Activated naive CD4-positive, alpha-beta T cell treated with anti-CD3 and anti-CD28 coated beads, Interleukin-2, amount 50 U/mL, for 24 hours (primary cell): ENCODE measurements around the gene C10orf143.
"Not testable (repeated sequence)": the region's sequence is repeated elsewhere in the genome, so short reads cannot be mapped to it uniquely, and the experiment has no call there.

ENCODE experiments used
- H3K27ac Mint-ChIP-seq: one replicate; pipeline ENCODE4 v1.8.0; 2021; ENCODE audit warnings: mild to moderate bottlenecking, mixed read lengths
- H3K27me3 Mint-ChIP-seq: one replicate; pipeline ENCODE4 v1.8.0; 2021; ENCODE audit warnings: mixed read lengths
- H3K36me3 Mint-ChIP-seq: one replicate; pipeline ENCODE4 v1.8.0; 2021; ENCODE audit warnings: mixed read lengths
- H3K4me1 Mint-ChIP-seq: one replicate; pipeline ENCODE4 v1.8.0; 2021; ENCODE audit warnings: mixed read lengths
- H3K4me3 Mint-ChIP-seq: one replicate; pipeline ENCODE4 v1.8.0; 2021; ENCODE audit warnings: mild to moderate bottlenecking, mixed read lengths
- H3K9me3 Mint-ChIP-seq: one replicate; pipeline ENCODE4 v1.8.0; 2021; ENCODE audit warnings: mixed read lengths

The C10orf143 gene

DNA sequence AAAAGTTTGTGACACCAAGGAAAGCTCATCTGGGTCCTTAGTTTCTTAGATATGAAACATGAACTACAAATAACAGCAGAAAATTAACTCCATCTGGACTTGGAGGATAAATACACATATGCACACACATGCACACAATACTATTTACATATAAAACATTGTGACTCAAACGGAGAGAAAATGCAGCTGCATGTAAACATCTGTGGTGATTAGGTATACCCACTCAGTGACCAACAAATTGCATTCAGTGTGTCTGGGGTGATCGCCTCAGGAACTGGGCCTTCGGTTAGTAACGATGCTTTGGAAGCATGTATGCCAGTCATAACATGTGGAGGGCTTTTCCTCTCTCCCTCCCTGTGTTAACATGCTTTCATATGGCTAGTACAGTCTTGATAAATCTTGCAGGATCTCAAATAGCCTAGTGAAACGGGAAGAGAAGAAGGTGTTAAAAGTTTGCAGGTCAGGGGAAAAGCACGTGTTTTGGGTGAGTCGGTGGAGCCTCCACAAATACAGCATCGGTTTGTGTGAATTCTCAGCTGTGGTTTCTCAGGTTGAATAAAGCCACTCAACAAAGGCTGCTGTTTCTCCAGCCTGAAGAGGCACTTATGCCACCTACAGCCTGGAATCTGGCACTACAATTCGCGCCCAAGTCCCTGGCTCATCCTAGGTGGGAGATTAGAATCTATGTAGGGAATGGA, 16.9 kb upstream of the C10orf143 start:
- Mint-ChIP-seq H3K36me3 (no peaks in the 10 kb centered on the region), H3K27me3 (peaks cover 9% of the 10 kb centered on the region), H3K4me1 (peaks cover 7% of the 10 kb centered on the region), H3K9me3 (no peaks in the 10 kb centered on the region), H3K4me3 (no peak overlapping the region), H3K27ac (no peak overlapping the region)

- no peaks in the 10 kb centered on the region for H3K36me3 Mint-ChIP-seq
- no peaks in the 10 kb centered on the region for H3K4me1 Mint-ChIP-seq
- H3K4me3 Mint-ChIP-seq: no peak overlapping the region
- no peak overlapping the region for H3K27ac Mint-ChIP-seq
- H3K9me3 Mint-ChIP-seq: no peaks in the 10 kb centered on the region
- H3K27me3 Mint-ChIP-seq: no peaks in the 10 kb centered on the region
These were observed 11.0 kb upstream of the C10orf143 start for GRCh38 chr10:130121486-130122079.

DNA sequence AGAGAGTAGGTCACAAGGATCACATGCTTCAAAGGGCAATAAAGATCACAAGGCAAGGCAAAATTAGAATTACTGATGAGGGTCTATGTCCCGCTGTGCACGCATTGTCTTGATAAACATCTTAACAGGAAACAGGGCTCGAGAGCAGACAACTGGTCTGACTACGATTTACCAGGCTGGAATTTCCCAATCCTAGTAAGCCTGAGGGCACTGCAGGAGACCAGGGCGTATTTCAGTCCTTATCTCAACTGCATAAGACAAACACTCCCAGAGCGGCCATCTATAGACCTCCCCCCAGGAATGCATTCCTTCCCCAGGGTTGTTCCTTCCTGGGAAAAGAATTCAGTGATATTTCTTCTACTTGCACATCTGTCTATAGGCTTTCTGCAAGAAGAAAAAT, 6.9 kb upstream of the C10orf143 start:
- not testable (repeated sequence) for H3K36me3 Mint-ChIP-seq, H3K4me3 Mint-ChIP-seq, H3K27ac Mint-ChIP-seq

GRCh38 chr10:130116942-130117341, 6.3 kb upstream of the C10orf143 start:
- H3K4me3 Mint-ChIP-seq, H3K27me3 Mint-ChIP-seq, H3K36me3 Mint-ChIP-seq, H3K27ac Mint-ChIP-seq, H3K9me3 Mint-ChIP-seq: not testable (repeated sequence)
- H3K4me1 Mint-ChIP-seq: peaks cover 10% of the 10 kb centered on the region

More for the DNA sequence above, 6.9 kb upstream of the C10orf143 start:
- H3K9me3 Mint-ChIP-seq, H3K4me1 Mint-ChIP-seq, H3K27me3 Mint-ChIP-seq: not testable (repeated sequence)

DNA sequence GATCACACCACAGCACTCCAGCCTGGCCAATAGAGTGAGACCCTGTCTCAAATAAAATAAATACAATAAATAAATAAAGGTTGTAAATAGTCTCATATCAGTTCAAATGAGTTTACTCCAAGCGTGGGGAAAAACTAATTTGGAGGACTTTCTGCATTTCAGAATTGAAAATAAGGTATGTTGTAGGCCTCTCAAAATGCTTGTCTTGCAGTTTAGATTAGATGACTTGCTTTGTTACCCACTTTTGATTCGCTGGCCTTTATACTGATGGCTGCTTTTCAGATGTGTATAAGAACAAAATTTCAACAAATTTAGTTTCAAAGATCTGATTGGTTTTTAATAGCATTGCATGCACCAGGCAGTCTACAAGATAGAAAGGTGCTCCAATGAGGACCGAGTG, 2.2 kb upstream of the C10orf143 start:
- Mint-ChIP-seq H3K36me3 (peaks cover 5% of the 10 kb centered on the region), H3K9me3 (no peaks in the 10 kb centered on the region), H3K4me1 (peaks cover 35% of the 10 kb centered on the region), H3K27ac (no peak overlapping the region), H3K27me3 (no peaks in the 10 kb centered on the region), H3K4me3 (no peak overlapping the region)

- Mint-ChIP-seq H3K36me3 (peaks cover 7% of the 10 kb centered on the region), H3K27me3 (no peaks in the 10 kb centered on the region), H3K27ac (peak overlapping the region; percentile 99), H3K4me3 (peak overlapping the region; percentile 91), H3K9me3 (no peaks in the 10 kb centered on the region), H3K4me1 (peaks cover 45% of the 10 kb centered on the region)
These were observed 1.2 kb upstream of the C10orf143 start for GRCh38 chr10:130111852-130112180.

- Mint-ChIP-seq H3K4me3 (peak overlapping the region; percentile 91), H3K36me3 (peaks cover 7% of the 10 kb centered on the region), H3K27me3 (no peaks in the 10 kb centered on the region), H3K9me3 (no peaks in the 10 kb centered on the region), H3K27ac (peak overlapping the region; percentile 99), H3K4me1 (peaks cover 50% of the 10 kb centered on the region)
These were observed 652 bp upstream of the C10orf143 start for GRCh38 chr10:130111113-130111851.

- peaks cover 7% of the 10 kb centered on the region for H3K36me3 Mint-ChIP-seq
- peaks cover 54% of the 10 kb centered on the region for H3K4me1 Mint-ChIP-seq
- H3K27me3 Mint-ChIP-seq: no peaks in the 10 kb centered on the region
These were observed 809 bp downstream of the C10orf143 start for GRCh38 chr10:130109796-130110245.

DNA sequence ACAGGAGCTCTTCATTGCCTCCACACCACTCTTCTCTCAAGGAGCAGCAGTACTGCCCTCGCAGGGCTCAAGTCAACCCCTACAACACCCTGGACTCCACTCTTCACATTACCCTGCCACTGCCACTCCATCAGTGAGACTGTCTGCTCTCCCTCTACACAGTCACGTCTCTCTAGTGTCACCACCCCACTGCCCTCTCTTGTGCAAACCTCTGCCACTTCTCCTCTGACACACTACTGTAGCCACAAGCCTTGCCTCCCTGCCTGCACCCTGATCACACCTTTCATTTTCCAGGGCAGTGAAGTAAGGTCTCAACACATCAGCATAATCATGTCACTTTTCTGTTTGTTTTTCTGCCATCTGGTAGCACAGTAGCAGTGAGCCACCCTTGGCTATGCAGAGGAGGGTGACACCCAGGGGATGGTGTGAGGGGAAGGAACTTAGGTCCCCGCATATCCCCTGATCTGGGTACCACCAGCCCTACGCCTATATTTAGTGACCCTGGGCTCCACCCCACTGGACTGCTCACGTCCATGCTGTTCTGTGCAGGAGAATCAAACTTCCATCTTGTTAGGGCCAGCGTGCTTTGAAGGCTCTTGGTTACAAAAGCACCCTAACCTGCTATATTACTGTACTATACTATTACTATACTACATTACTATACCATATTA, 1.6 kb downstream of the C10orf143 start:
- no peaks in the 10 kb centered on the region for H3K27me3 Mint-ChIP-seq
- peak overlapping the region; percentile 91 for H3K4me3 Mint-ChIP-seq
- H3K4me1 Mint-ChIP-seq: peaks cover 54% of the 10 kb centered on the region
- H3K36me3 Mint-ChIP-seq: peaks cover 7% of the 10 kb centered on the region
- H3K27ac Mint-ChIP-seq: peak overlapping the region; percentile 80
- H3K9me3 Mint-ChIP-seq: no peaks in the 10 kb centered on the region

More at GRCh38 chr10:130109796-130110245, 809 bp downstream of the C10orf143 start:
- H3K4me3 Mint-ChIP-seq: peak overlapping the region; percentile 91
- H3K27ac Mint-ChIP-seq: peak overlapping the region; percentile 97
- no peaks in the 10 kb centered on the region for H3K9me3 Mint-ChIP-seq

DNA sequence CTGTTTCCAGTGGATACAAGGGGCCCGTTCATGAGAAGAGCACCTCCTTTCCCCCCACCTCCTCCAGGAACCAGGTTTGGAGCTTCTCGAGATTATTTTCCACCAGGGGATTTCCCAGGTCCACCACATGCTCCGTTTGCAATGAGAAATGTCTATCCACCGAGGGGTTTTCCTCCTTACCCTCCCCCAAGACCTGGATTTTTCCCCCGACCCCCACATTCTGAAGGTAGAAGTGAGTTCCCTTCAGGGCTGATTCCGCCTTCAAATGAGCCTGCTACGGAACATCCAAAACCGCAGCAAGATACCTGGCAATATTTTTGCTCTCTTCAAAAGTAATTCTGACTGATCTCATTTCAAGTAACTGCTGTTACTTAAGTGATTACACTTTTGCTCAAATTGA, 2.5 kb downstream of the C10orf143 start:
- Mint-ChIP-seq H3K27ac (peak overlapping the region; percentile 49), H3K4me3 (peak overlapping the region; percentile 63), H3K4me1 (peaks cover 54% of the 10 kb centered on the region)
- not testable (repeated sequence) for H3K27me3 Mint-ChIP-seq, H3K9me3 Mint-ChIP-seq, H3K36me3 Mint-ChIP-seq

DNA sequence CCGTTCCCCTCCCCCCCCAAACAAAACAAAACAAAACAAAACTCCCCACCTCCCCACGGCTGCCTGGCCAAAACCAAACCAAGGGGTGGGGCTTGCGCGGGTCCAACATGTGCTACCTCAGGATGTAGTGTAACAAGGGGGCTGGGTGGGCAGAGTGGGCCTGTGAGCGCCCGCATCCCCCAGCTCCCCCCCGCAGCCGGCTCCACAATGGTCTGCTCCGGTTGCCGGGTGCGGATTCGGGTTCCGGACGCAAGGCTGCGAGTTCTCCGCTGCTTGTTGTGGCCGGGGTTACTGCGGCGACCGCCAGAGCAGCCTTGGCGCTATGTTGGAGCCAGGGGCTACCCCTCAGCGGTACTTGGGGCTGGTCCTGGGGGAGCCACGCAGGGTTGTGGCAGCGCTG, 4.9 kb downstream of the C10orf143 start:
- Mint-ChIP-seq H3K36me3 (peaks cover 7% of the 10 kb centered on the region), H3K4me3 (no peak overlapping the region), H3K27me3 (no peaks in the 10 kb centered on the region), H3K27ac (peak overlapping the region; percentile 55), H3K4me1 (peaks cover 39% of the 10 kb centered on the region), H3K9me3 (no peaks in the 10 kb centered on the region)

- no peaks in the 10 kb centered on the region for H3K27me3 Mint-ChIP-seq
- H3K36me3 Mint-ChIP-seq: no peaks in the 10 kb centered on the region
- no peaks in the 10 kb centered on the region for H3K9me3 Mint-ChIP-seq
These were observed 11.3 kb downstream of the C10orf143 start for GRCh38 chr10:130099344-130099743.

DNA sequence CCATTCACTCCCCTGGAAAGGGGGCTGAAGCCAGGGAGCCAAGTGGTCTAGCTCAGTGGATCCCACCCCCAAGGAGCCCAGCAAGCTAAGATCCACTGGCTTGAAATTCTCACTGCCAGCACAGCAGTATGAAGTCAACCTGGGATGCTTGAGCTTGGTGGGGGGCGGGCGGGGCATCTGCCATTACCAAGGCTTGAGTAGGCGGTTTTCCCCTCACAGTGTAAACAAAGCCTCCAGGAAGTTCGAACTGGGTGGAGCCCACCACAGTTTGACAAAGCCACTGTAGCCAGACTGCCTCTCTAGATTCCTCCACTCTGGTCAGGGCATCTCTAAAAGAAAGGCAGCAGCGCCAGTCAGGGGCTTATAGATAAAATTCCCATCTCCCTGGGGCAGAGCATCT, 20.1 kb downstream of the C10orf143 start:
- Mint-ChIP-seq H3K4me1 (peaks cover 14% of the 10 kb centered on the region), H3K9me3 (peaks cover 12% of the 10 kb centered on the region), H3K36me3 (peaks cover 43% of the 10 kb centered on the region)
- not testable (repeated sequence) for H3K27ac Mint-ChIP-seq, H3K27me3 Mint-ChIP-seq, H3K4me3 Mint-ChIP-seq

More at GRCh38 chr10:130099344-130099743, 11.3 kb downstream of the C10orf143 start:
- no peak overlapping the region for H3K4me3 Mint-ChIP-seq
- no peak overlapping the region for H3K27ac Mint-ChIP-seq
- H3K4me1 Mint-ChIP-seq: no peaks in the 10 kb centered on the region

DNA sequence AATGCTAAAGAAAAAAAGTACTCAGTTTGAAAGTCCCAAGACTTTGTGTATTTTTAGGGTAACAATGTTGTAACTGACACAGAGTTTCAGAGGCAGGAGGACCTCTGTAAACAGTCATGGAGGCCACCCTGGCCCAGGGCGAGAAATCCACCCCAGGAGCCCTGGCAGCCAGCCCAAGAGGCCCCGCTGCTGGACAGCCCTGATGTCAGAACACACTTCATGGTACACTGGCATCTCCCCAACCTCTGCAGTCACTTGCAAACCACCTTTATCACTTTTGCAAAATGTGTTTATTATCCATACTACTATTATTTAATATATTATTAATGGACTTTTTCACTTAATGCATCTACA, 30.2 kb downstream of the C10orf143 start:
- Mint-ChIP-seq H3K27ac (no peak overlapping the region), H3K9me3 (peaks cover 8% of the 10 kb centered on the region), H3K27me3 (no peaks in the 10 kb centered on the region), H3K4me3 (no peak overlapping the region), H3K4me1 (no peaks in the 10 kb centered on the region), H3K36me3 (peaks cover 29% of the 10 kb centered on the region)

- Mint-ChIP-seq H3K9me3 (peaks cover 8% of the 10 kb centered on the region), H3K4me3 (no peak overlapping the region), H3K4me1 (no peaks in the 10 kb centered on the region), H3K27me3 (no peaks in the 10 kb centered on the region), H3K36me3 (peaks cover 30% of the 10 kb centered on the region), H3K27ac (no peak overlapping the region)
These were observed 30.8 kb downstream of the C10orf143 start for GRCh38 chr10:130079614-130080460.
